Measurements from ENCODE around the gene C5orf24.

DNA sequence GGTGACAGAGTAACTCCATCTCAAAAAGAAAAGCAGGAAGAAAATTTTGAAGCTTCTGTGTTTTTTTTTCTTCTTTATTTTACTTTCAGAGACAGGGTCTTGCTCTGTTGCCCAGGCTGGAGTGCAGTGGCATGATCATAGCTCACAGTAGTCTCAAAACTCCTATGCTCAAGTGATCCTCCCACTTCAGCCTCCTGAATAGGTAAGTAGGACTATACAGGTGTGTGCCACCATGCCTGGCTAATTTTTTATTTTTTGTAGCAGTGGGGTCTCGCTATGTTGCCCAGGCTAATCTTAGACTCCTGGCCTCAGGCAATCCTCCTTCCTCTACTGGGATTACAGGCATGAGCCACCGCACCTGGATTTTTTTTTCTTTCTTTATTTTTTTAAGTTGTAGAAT, 10.1 kb upstream of the C5orf24 start:
- TF ChIP-seq CTCF (conservative IDR thresholded peaks at IDR 0.05): no peak
- no peak for TF ChIP-seq EZH2 (IDR thresholded peaks at IDR 0.05; ENCODE audit: low read depth)

Measured in PC-9 (cell line).